Mucosa of rectum (tissue), 2 donors: ENCODE measurements around the gene CNTN6.

Experiments used
- H3K27ac ChIP-seq, 2 donors: one replicate each; pipeline ENCODE4 v1.7.0; 2013; ENCODE audit warnings: inconsistent platforms in 2 of 2, low read depth in 2 of 2, low read length in 2 of 2
- H3K27me3 ChIP-seq, 2 donors: one replicate each; pipeline ENCODE4 v1.7.0; 2013; ENCODE audit warnings: low read length in 2 of 2; ENCODE audit not compliant: control insufficient read depth in 2 of 2, insufficient read depth in 2 of 2
- H3K36me3 ChIP-seq, 2 donors: one replicate each; pipeline ENCODE4 v1.7.0; 2013; ENCODE audit warnings: low read length in 2 of 2; ENCODE audit not compliant: control insufficient read depth in 2 of 2, insufficient read depth in 2 of 2
- H3K4me1 ChIP-seq, 2 donors: one replicate each; pipeline ENCODE4 v1.7.0; 2013; ENCODE audit warnings: low read length in 2 of 2, mild to moderate bottlenecking in 1 of 2; ENCODE audit not compliant: control insufficient read depth in 2 of 2, insufficient read depth in 2 of 2
- H3K4me3 ChIP-seq, 2 donors: one replicate each; pipeline ENCODE4 v1.7.0; 2013; ENCODE audit warnings: low read length in 2 of 2
- H3K9ac ChIP-seq, 2 donors: one replicate each; pipeline ENCODE4 v1.7.0; 2013; ENCODE audit warnings: low read length in 2 of 2, low read depth in 1 of 2, mild to moderate bottlenecking in 1 of 2
- H3K9me3 ChIP-seq, 2 donors: one replicate each; pipeline ENCODE4 v1.7.0; 2013; ENCODE audit warnings: low read length in 2 of 2; ENCODE audit not compliant: control insufficient read depth in 2 of 2
- donor health status: healthy.
- donor health status: Normal muscosa, but diverticular disease.

The CNTN6 gene

DNA sequence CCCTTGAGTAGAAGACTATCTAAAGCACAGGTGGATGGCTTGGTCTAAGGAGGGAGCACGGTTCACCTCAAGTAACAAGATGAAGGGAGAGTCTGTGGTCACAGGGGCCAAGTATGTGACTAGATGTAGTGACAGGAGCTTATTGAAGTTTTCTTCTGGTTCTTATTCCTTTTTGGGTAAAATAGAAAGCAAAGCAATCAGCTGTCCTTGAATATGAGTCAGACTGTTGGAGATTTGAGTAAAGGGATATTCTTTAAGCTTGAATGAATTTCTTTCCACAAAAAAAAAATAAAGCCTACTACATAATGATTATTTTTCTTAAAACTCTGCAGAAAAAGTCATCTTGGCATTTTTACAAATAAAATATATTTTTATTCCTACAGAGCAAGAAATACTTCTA is 1.5 kb upstream of the CNTN6 start:
- Histone ChIP-seq H3K27ac (no peak overlapping the region), H3K9ac (no peak overlapping the region), H3K36me3 (no peaks in the 10 kb centered on the region), H3K9me3 (no peaks in the 10 kb centered on the region), H3K4me3 (no peak overlapping the region), H3K27me3 (no peaks in the 10 kb centered on the region), H3K4me1 (no peaks in the 10 kb centered on the region)

DNA sequence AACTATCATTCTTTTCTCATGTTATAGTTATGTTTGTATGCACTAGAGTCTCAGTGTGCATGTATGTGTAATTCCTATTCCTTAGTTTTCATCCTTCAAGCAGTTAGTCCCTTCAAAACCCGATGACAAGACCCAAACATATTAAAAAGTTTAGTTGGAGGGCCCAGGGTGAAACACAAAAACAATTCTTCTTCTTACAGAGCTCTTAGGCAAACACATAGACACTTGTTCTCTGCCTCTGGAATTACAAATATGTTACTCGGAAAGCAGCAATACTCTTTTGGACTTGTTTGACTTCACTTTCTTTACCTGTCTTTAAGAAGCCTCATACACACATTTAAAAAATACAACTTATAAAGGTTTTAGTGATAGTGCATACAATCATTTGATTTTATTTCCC is 763 bp upstream of the CNTN6 start:
- no peak overlapping the region for H3K4me3 ChIP-seq
- H3K36me3 ChIP-seq = no peaks in the 10 kb centered on the region
- H3K9ac ChIP-seq = no peak overlapping the region
- H3K4me1 ChIP-seq = no peaks in the 10 kb centered on the region
- H3K27me3 ChIP-seq = no peaks in the 10 kb centered on the region
- no peak overlapping the region for H3K27ac ChIP-seq
- no peaks in the 10 kb centered on the region for H3K9me3 ChIP-seq

DNA sequence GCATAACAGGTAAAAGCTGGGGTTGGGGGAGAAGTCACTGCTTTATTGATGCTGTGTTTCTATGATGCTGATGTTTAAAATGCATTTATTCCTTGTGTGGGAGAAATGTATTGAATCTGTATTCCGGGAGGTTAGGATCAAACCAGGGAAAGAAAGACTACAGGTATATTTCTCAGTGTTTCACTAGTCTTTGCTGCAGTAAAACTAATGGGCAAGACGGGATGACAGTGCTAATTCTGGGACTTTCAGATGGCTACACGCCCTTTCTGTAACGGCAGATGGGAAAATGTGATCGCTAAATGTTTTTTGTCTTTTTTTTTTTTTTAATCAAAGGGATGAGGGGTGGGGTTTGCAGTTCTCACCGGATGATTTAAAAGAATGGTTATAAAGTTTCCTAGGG is 393 bp downstream of the CNTN6 start:
- Histone ChIP-seq H3K36me3 (no peaks in the 10 kb centered on the region), H3K4me1 (no peaks in the 10 kb centered on the region), H3K27ac (no peak overlapping the region), H3K27me3 (no peaks in the 10 kb centered on the region), H3K4me3 (no peak overlapping the region), H3K9ac (no peak overlapping the region), H3K9me3 (no peaks in the 10 kb centered on the region)

DNA sequence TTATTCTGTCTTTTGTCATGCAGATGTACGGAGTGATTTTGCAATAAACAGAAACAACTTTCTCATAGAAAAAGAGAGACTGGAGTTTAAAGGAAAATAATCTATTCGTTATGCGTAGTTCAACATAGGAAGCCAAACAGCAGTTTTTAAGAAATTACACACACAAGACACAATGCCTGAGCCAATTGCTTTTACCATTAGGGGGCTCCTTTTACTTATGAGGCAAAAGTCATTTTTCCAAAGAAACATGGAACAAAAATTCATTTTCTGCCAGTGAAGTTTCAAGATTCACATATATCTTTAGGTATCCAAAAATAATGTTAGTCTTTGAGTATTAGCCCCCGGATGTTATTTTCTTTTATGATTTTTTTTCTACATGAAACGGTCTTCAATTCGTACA is 10.7 kb downstream of the CNTN6 start:
- Histone ChIP-seq H3K27me3 (no peaks in the 10 kb centered on the region), H3K9ac (no peak overlapping the region), H3K27ac (no peak overlapping the region), H3K9me3 (no peaks in the 10 kb centered on the region), H3K4me1 (no peaks in the 10 kb centered on the region), H3K36me3 (no peaks in the 10 kb centered on the region), H3K4me3 (no peak overlapping the region)

DNA sequence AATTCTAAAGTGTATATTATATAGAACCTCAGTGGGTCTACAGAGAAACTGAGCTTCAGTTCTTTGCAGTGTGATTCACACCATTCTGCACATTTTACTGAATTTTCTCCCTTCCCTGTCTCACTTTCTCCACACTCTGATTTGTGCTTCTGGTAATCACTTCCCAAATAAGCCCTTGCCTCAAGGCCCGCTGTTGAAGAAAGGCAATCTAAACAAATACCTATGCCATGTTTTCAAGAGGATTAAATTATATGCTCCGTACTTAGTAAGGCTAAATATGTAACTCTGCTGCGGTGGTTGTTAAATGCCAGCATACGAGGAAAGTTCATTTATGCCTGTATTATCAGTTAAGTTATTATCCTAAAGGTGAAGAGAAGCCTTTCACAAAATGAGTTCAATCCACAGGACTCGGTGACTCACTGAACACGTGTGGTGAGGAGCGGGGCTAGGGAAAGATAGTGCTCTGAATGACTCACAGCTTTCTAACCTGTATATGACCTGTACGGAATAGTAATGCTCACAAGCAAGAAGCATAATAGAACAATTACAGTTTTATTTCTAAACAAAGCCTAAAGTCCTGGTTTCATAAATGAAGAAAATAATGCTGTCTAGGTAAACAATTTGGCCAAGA is 25.1 kb downstream of the CNTN6 start:
- Histone ChIP-seq H3K9ac (no peak overlapping the region), H3K27ac (no peak overlapping the region), H3K4me1 (no peaks in the 10 kb centered on the region), H3K4me3 (no peak overlapping the region), H3K9me3 (no peaks in the 10 kb centered on the region), H3K36me3 (no peaks in the 10 kb centered on the region), H3K27me3 (no peaks in the 10 kb centered on the region)

DNA sequence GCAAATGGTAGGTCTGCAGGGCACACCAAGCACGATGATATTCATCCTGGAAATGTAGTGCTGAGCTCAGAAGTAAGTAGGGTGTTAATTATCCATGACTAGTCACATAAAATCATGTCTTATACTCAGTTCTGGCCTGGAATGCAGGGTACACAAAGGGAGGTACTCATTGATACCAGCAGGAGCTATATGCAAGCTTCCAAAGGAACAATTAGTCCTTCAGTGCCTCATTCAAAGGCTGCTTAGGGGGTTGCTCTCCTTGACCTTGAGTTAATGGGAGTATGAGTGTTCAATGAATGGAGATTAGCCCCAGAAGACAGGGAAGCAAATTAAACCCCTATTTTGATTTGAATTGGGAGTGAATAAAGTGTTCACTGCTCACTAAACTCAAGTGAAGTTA is 38.3 kb downstream of the CNTN6 start:
- no peaks in the 10 kb centered on the region for H3K36me3 ChIP-seq
- H3K9me3 ChIP-seq = no peaks in the 10 kb centered on the region
- H3K27ac ChIP-seq = no peak overlapping the region
- no peaks in the 10 kb centered on the region for H3K4me1 ChIP-seq
- no peak overlapping the region for H3K9ac ChIP-seq
- H3K4me3 ChIP-seq = no peak overlapping the region
- H3K27me3 ChIP-seq = no peaks in the 10 kb centered on the region

DNA sequence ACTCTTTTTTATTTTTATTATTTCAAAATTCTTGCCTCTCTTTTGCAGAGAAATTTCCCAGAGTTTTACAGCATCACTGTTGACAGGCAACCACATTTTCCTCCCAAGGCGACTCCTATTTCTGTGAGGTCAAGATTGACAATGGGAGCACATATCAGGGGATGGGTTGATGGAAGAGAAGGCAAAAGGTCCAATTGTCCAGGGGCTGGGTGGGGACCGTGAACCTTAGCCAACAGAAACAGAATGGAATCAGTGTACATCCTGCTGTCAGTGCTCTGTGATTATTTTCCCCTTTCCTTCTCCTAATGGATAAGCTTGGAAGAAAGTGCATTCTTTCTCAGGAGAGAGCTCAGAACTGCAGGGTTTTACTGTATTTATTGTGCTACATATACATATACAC is 42.4 kb downstream of the CNTN6 start:
- no peaks in the 10 kb centered on the region for H3K4me1 ChIP-seq
- no peak overlapping the region for H3K9ac ChIP-seq
- no peak overlapping the region for H3K4me3 ChIP-seq
- H3K27me3 ChIP-seq = no peaks in the 10 kb centered on the region
- no peaks in the 10 kb centered on the region for H3K9me3 ChIP-seq
- H3K36me3 ChIP-seq = no peaks in the 10 kb centered on the region
- no peak overlapping the region for H3K27ac ChIP-seq

DNA sequence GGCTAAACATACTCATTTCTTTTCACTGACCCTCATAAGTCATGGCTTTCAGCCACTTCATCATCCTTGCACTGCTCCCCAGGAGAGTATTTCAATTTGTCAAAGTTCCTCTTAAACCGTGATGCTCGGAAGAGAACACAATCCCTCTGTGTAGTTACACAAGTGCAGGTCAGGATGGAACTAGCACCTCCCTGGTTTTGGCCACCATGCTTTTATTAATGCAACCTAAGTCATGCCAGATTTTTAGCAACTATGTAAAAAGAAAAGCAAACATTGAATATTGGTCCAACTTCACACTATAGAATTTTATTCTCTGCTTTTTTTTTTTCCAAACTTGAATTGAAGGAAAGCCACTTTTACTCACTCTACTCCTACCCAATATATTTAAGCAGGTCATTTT is 45.2 kb downstream of the CNTN6 start:
- H3K27ac ChIP-seq = no peak overlapping the region
- no peaks in the 10 kb centered on the region for H3K36me3 ChIP-seq
- H3K9ac ChIP-seq = no peak overlapping the region
- H3K4me1 ChIP-seq = no peaks in the 10 kb centered on the region
- H3K9me3 ChIP-seq = no peaks in the 10 kb centered on the region
- no peaks in the 10 kb centered on the region for H3K27me3 ChIP-seq
- H3K4me3 ChIP-seq = no peak overlapping the region

DNA sequence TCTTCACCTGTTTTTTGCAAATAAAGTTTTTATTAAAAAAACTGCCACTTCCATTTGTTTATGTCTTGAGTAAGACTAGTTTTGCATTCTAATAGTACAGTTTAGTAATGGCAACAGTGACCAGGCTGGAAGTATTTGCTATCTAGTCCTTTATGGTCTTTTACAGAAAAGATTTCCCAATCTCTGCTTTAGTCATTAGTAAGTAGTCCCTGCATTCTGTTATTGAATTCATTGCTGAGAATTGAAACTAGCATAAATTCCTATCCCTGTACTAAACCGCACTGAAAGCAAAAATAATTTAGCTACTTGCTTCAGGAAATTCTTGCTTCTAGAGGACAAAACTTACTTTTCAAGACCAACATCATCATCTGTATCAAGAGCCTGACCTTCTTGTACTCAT is 46.2 kb downstream of the CNTN6 start:
- H3K27ac ChIP-seq = no peak overlapping the region
- no peaks in the 10 kb centered on the region for H3K36me3 ChIP-seq
- no peaks in the 10 kb centered on the region for H3K9me3 ChIP-seq
- no peak overlapping the region for H3K9ac ChIP-seq
- no peaks in the 10 kb centered on the region for H3K4me1 ChIP-seq
- H3K4me3 ChIP-seq = no peak overlapping the region
- no peaks in the 10 kb centered on the region for H3K27me3 ChIP-seq

DNA sequence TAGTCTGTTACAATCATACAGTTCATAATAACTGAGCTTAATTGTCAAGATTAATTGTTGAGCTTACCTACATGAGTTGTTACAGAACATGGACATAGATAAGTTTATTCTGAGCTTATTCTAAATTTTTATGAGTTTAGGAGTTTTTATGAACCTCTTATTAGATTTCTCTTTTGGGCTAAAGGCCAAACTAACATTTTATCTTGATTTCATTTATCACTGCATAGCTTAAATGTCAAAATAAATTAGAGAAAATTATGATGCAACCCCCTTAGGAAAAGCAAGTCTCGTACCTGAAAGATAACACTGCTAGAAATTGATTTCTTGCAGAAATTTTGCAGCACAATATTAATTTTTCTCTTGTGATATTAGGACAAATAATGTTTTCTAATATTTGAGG is 54.5 kb downstream of the CNTN6 start:
- Histone ChIP-seq H3K4me3 (no peak overlapping the region), H3K9me3 (no peaks in the 10 kb centered on the region), H3K27ac (no peak overlapping the region), H3K4me1 (no peaks in the 10 kb centered on the region), H3K27me3 (no peaks in the 10 kb centered on the region), H3K36me3 (no peaks in the 10 kb centered on the region), H3K9ac (no peak overlapping the region)

DNA sequence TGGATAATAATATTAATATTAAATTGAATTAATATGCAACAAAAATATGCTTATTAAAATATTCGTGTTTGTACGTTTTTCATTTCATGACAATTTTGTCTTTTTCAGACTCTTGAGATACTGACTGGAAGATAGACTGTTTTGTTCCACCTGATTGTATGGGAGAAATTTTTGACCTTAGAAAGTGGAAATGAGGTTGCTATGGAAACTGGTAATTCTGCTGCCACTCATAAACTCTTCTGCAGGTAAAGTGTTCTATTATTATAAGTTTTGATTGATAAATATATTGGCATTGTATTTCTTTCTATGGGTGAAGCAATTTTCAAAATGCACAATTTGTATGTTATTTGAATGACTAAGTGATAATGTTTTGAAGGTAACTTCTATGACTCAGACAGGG is 55.0 kb downstream of the CNTN6 start:
- Histone ChIP-seq H3K9me3 (no peaks in the 10 kb centered on the region), H3K27me3 (no peaks in the 10 kb centered on the region), H3K4me3 (no peak overlapping the region), H3K36me3 (no peaks in the 10 kb centered on the region), H3K4me1 (no peaks in the 10 kb centered on the region), H3K27ac (no peak overlapping the region), H3K9ac (no peak overlapping the region)
